IMR-90 (cell line): Measurements from ENCODE around the gene KLHDC10. TPM values are rescaled to one million over a fixed set of nuclear protein-coding genes. Genes with fewer than 3 reads are reported as not detected.

ENCODE experiments used
- ATAC-seq: fragments of 200-7000 bp; cut with Tn5 transposase; 2 replicates; pipeline ENCODE4 v1.9.1; 2020; ENCODE audit warnings: low read depth, mild to moderate bottlenecking, moderate library complexity
- BruUV-seq: library from RNA; stranded (reverse); fragments of 400-500 nt; replicated peaks from 2 replicates; lab custom pipeline; 2021; lab: Mats Ljungman, UMichigan
- CTCF ChIA-PET: fragments of 300-600 bp; formaldehyde crosslinking; extraction: SDS; loops from one replicate; lab custom pipeline; 2021; ENCODE audit warnings: antibody characterized with exemption; lab: Yijun Ruan, JAX
- POLR2A ChIA-PET: fragments of 300-600 bp; sonication (Branson Sonifier 250); formaldehyde crosslinking; loops from one replicate; lab custom pipeline; 2022; ENCODE audit warnings: antibody characterized with exemption; ENCODE audit not compliant: unreplicated experiment; lab: Charles Lee
- DNase-seq: peaks from one replicate; pipeline ENCODE4 v3.0.0; 2013
- H2AFZ ChIP-seq: replicated peaks from 2 replicates; pipeline ENCODE3; 2013; ENCODE audit warnings: low read length, mild to moderate bottlenecking; ENCODE audit not compliant: poor library complexity
- H2AK5ac ChIP-seq: 2 replicates; pipeline ENCODE4 v1.6.1; 2013; ENCODE audit warnings: low read depth, low read length, inconsistent platforms
- H2AK9ac ChIP-seq: replicated peaks from 2 replicates; pipeline ENCODE3; 2013; ENCODE audit warnings: mild to moderate bottlenecking, low read depth, low read length, moderate library complexity; ENCODE audit not compliant: poor library complexity
- H2BK120ac ChIP-seq: 2 replicates; pipeline ENCODE4 v1.6.1; 2013; ENCODE audit warnings: low read depth, low read length, inconsistent platforms
- H2BK15ac ChIP-seq: 3 replicates; pipeline ENCODE4 v1.6.1; 2013; ENCODE audit warnings: low read depth, low read length, inconsistent platforms
- H2BK20ac ChIP-seq: 2 replicates; pipeline ENCODE4 v1.6.1; 2013; ENCODE audit warnings: low read depth, mild to moderate bottlenecking, inconsistent platforms, low read length, moderate library complexity
- H2BK5ac ChIP-seq: 2 replicates; pipeline ENCODE4 v1.6.1; 2013; ENCODE audit warnings: mild to moderate bottlenecking, low read depth, low read length, inconsistent platforms; ENCODE audit not compliant: poor library complexity, severe bottlenecking
- H3K14ac ChIP-seq: replicated peaks from 2 replicates; pipeline ENCODE4 v1.6.1; 2013; ENCODE audit warnings: low read depth, low read length, inconsistent platforms
- H3K18ac ChIP-seq: 2 replicates; pipeline ENCODE4 v1.6.1; 2013; ENCODE audit warnings: low read depth, low read length, control low read depth
- H3K23ac ChIP-seq: 2 replicates; pipeline ENCODE4 v1.6.1; 2013; ENCODE audit warnings: low read depth, low read length, inconsistent platforms
- H3K27ac ChIP-seq: 2 replicates; pipeline ENCODE4 v1.5.1; 2013; ENCODE audit warnings: mild to moderate bottlenecking, control low read depth, low read length; ENCODE audit not compliant: insufficient read depth
- H3K27me3 ChIP-seq: 2 replicates; pipeline ENCODE4 v1.6.1; 2013; ENCODE audit warnings: low read length; ENCODE audit not compliant: control insufficient read depth, insufficient read depth
- H3K36me3 ChIP-seq: 2 replicates; pipeline ENCODE4 v1.6.1; 2013; ENCODE audit warnings: low read length, mixed read lengths; ENCODE audit not compliant: control insufficient read depth, insufficient read depth
- H3K4ac ChIP-seq: 2 replicates; pipeline ENCODE4 v1.6.1; 2013; ENCODE audit warnings: low read depth, low read length, inconsistent platforms
- H3K4me1 ChIP-seq: 2 replicates; pipeline ENCODE4 v1.6.1; 2013; ENCODE audit warnings: low read length, mixed read lengths; ENCODE audit not compliant: control insufficient read depth, insufficient read depth
- H3K4me2 ChIP-seq: 2 replicates; pipeline ENCODE4 v1.6.1; 2013; ENCODE audit warnings: low read depth, mild to moderate bottlenecking, control low read depth, low read length, moderate library complexity
- H3K4me3 ChIP-seq: 2 replicates; pipeline ENCODE4 v1.5.1; 2013; ENCODE audit warnings: low read depth, mild to moderate bottlenecking, control low read depth, low read length, moderate library complexity; ENCODE audit not compliant: insufficient read depth
- H3K56ac ChIP-seq: 2 replicates; pipeline ENCODE4 v1.6.1; 2013; ENCODE audit warnings: low read length, inconsistent platforms; ENCODE audit not compliant: insufficient read depth; ENCODE audit errors: extremely low read depth
- H3K79me1 ChIP-seq, 2 experiments: 2 replicates each; pipeline ENCODE4 v1.6.1; 2013; ENCODE audit warnings: low read length in 2 of 2, inconsistent platforms in 1 of 2, low read depth in 1 of 2
- H3K9ac ChIP-seq: 2 replicates; pipeline ENCODE4 v1.6.1; 2013; ENCODE audit warnings: low read depth, low read length, control low read depth
- H3K9me1 ChIP-seq: 2 replicates; pipeline ENCODE4 v1.6.1; 2013; ENCODE audit warnings: low read length, inconsistent platforms; ENCODE audit not compliant: insufficient read depth
- H3K9me3 ChIP-seq: 2 replicates; pipeline ENCODE4 v1.6.1; 2013; ENCODE audit warnings: low read length; ENCODE audit not compliant: control insufficient read depth, insufficient read depth
- H4K20me1 ChIP-seq: 2 replicates; pipeline ENCODE4 v1.6.1; 2013; ENCODE audit warnings: low read length, inconsistent platforms; ENCODE audit not compliant: insufficient read depth
- H4K5ac ChIP-seq: 2 replicates; pipeline ENCODE4 v1.6.1; 2013; ENCODE audit warnings: mild to moderate bottlenecking, low read depth, low read length, control low read depth
- H4K8ac ChIP-seq, 2 experiments: 2 replicates each; pipeline ENCODE4 v1.6.1; 2013; ENCODE audit warnings: low read depth in 2 of 2, low read length in 2 of 2, control low read depth in 1 of 2, inconsistent platforms in 1 of 2
- H4K91ac ChIP-seq: 2 replicates; pipeline ENCODE4 v1.6.1; 2013; ENCODE audit warnings: low read depth, low read length, inconsistent platforms; ENCODE audit not compliant: insufficient read depth
- BHLHE40 ChIP-seq: fragments of 150-350 bp; IDR thresholded peaks from 2 replicates; pipeline ENCODE4 v1.6.1; 2016; ENCODE audit warnings: mild to moderate bottlenecking, low read depth, low read length
- CEBPB ChIP-seq: IDR thresholded peaks from 2 replicates; pipeline ENCODE4 v1.6.1; 2012; ENCODE audit warnings: low read depth, low read length, improper control_type of control experiment
- CHD1 ChIP-seq: IDR thresholded peaks from 2 replicates; pipeline ENCODE4 v1.6.1; 2012; ENCODE audit warnings: low read depth, low read length, improper control_type of control experiment
- MAZ ChIP-seq: IDR thresholded peaks from 2 replicates; pipeline ENCODE4 v1.6.1; 2012; ENCODE audit warnings: low read depth, mild to moderate bottlenecking, low read length, improper control_type of control experiment, moderate library complexity, borderline replicate concordance
- MXI1 ChIP-seq: IDR thresholded peaks from 2 replicates; pipeline ENCODE4 v1.6.1; 2012; ENCODE audit warnings: low read depth, mild to moderate bottlenecking, low read length, moderate library complexity, borderline replicate concordance
- NFE2L2 ChIP-seq: fragments of 150-350 bp; IDR thresholded peaks from 2 replicates; pipeline ENCODE4 v1.6.1; 2016; ENCODE audit warnings: low read depth, mild to moderate bottlenecking, low read length
- POLR2A ChIP-seq: IDR thresholded peaks from 2 replicates; pipeline ENCODE4 v1.6.1; 2012; ENCODE audit warnings: mild to moderate bottlenecking, low read depth, low read length
- RAD21 ChIP-seq: IDR thresholded peaks from 2 replicates; pipeline ENCODE4 v1.6.1; 2012; ENCODE audit warnings: low read length, improper control_type of control experiment
- RCOR1 ChIP-seq: IDR thresholded peaks from 2 replicates; pipeline ENCODE4 v1.6.1; 2012; ENCODE audit warnings: mild to moderate bottlenecking, low read length, improper control_type of control experiment; ENCODE audit not compliant: insufficient replicate concordance
- RFX5 ChIP-seq: IDR thresholded peaks from 2 replicates; pipeline ENCODE4 v1.8.0; 2012; ENCODE audit warnings: low read depth, mild to moderate bottlenecking, low read length, moderate library complexity
- SMC3 ChIP-seq: fragments of 150-350 bp; IDR thresholded peaks from 2 replicates; pipeline ENCODE4 v1.6.1; 2016; ENCODE audit warnings: low read depth, mild to moderate bottlenecking, antibody characterized with exemption, low read length, moderate library complexity
- WGBS, 2 experiments: methylation state at CpG; one replicate each; pipeline versions ENCODE4 v1.1.5 to v1.1.7; 2013; ENCODE audit warnings: missing lambda C conversion rate in 2 of 2; ENCODE audit not compliant: insufficient read length in 1 of 2; ENCODE audit errors: extremely low coverage in 2 of 2; 5-methylcytosine and 5-hydroxymethylcytosine counted together
- dilution Hi-C: fragments of 300-500 bp; cut with HindIII; formaldehyde crosslinking; loops from one replicate; pipeline ENCODE4 v1.14.3; 2018; ENCODE audit warnings: low sequenced_read_pairs; ENCODE audit not compliant: unreplicated experiment
- in situ Hi-C: fragments of 300-500 bp; cut with MboI; formaldehyde crosslinking; loops from 3 replicates; pipeline ENCODE4 v1.14.3; 2019; ENCODE audit warnings: low sequenced_read_pairs, inconsistent platforms, mixed read lengths
- intact Hi-C: fragments of 100-400 bp; cut with micrococcal nuclease; formaldehyde crosslinking; loops from 2 replicates; pipeline ENCODE4 v1.10.0; 2022
- polyA plus RNA-seq, 3 experiments: library from polyadenylated mRNA; depleted of rRNA; stranded (reverse); fragments of >200 nt; gene quantifications; 2 replicates each; pipeline ENCODE4 v1.2.3, GENCODE V29; 2012; ENCODE audit warnings: low replicate concordance in 1 of 3
- total RNA-seq: library from RNA; depleted of rRNA; stranded (reverse); fragments of >200 nt; gene quantifications from 2 replicates; pipeline ENCODE4 v1.2.3, GENCODE V29; 2012
- TF ChIP-seq, protein P1 (sequence below): conservative IDR thresholded peaks from 2 replicates; pipeline ENCODE4 v1.5.1; 2012; ENCODE audit warnings: mild to moderate bottlenecking, low read depth, low read length, improper control_type of control experiment
- TF ChIP-seq, protein P2 (sequence below): fragments of 150-350 bp; IDR thresholded peaks from 2 replicates; pipeline ENCODE4 v1.6.1; 2017; ENCODE audit warnings: mild to moderate bottlenecking, antibody characterized with exemption, low read length, low read depth
- TF ChIP-seq, protein P3 (sequence below): fragments of 150-350 bp; IDR thresholded peaks from 2 replicates; pipeline ENCODE4 v1.6.1; 2016; ENCODE audit warnings: low read depth, mild to moderate bottlenecking, low read length, moderate library complexity, borderline replicate concordance

Gene KLHDC10
- total and polyA plus RNA-seq, 2 of the 4 experiments (the other 2 are of a cell fraction) = 12.4 to 27.1 TPM

- Histone ChIP-seq H2AK5ac (no peak overlapping the region), H2BK120ac (no peak overlapping the region), H2AK9ac (no peak overlapping the region), H3K4me1 (peaks cover 6% of the 10 kb centered on the region; the same call in 1 of the 2 replicates), H3K18ac (no peak overlapping the region), H3K4me3 (no peak overlapping the region), H3K56ac (no peak overlapping the region), H3K23ac (no peak overlapping the region), H3K14ac (no peak overlapping the region), H2BK15ac (no peak overlapping the region), H3K9me3 (no peaks in the 10 kb centered on the region), H3K4me2 (no peak overlapping the region), H4K20me1 (no peaks in the 10 kb centered on the region), H4K91ac (no peak overlapping the region), H4K8ac (no peak overlapping the region), H3K9ac (no peak overlapping the region), H3K27me3 (no peaks in the 10 kb centered on the region), H4K5ac (no peak overlapping the region), H3K36me3 (peaks cover 29% of the 10 kb centered on the region), H3K79me1 (peaks cover 3% of the 10 kb centered on the region in 2 experiments; a peak in 1 of 4 replicates), H3K27ac (no peak overlapping the region), H3K4ac (no peak overlapping the region), H2AFZ (no peak overlapping the region), H2BK20ac (no peak overlapping the region), H2BK5ac (no peak overlapping the region), H3K9me1 (peaks cover 6% of the 10 kb centered on the region; the same call in 1 of the 2 replicates)
- DNase-seq = no peak
- BruUV-seq = no TSS peak
- in situ Hi-C loops = no loop called here
- CTCF ChIA-PET = interaction anchor here (1.1 to 1.5 kb wide), 2 partner anchors 15 to 36 kb away, joined by 3 read pairs; no protein-coding TSS in a partner anchor
- no peak for ATAC-seq
- intact Hi-C loops = no loop called here
- dilution Hi-C loops = no loop called here
- 100% methylated on average over 4 of the region's 12 CpGs; no CpG with 5 or more reads in 1 of the 2 experiments for WGBS, 2 experiments
- POLR2A ChIA-PET = no interaction called here
- no peak for TF ChIP-seq CHD1
- no peak for TF ChIP-seq MXI1
- no peak for TF ChIP-seq BHLHE40
- no peak for TF ChIP-seq SMC3
- TF ChIP-seq, protein P1, sequence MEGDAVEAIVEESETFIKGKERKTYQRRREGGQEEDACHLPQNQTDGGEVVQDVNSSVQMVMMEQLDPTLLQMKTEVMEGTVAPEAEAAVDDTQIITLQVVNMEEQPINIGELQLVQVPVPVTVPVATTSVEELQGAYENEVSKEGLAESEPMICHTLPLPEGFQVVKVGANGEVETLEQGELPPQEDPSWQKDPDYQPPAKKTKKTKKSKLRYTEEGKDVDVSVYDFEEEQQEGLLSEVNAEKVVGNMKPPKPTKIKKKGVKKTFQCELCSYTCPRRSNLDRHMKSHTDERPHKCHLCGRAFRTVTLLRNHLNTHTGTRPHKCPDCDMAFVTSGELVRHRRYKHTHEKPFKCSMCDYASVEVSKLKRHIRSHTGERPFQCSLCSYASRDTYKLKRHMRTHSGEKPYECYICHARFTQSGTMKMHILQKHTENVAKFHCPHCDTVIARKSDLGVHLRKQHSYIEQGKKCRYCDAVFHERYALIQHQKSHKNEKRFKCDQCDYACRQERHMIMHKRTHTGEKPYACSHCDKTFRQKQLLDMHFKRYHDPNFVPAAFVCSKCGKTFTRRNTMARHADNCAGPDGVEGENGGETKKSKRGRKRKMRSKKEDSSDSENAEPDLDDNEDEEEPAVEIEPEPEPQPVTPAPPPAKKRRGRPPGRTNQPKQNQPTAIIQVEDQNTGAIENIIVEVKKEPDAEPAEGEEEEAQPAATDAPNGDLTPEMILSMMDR = no peak
- TF ChIP-seq, protein P2, sequence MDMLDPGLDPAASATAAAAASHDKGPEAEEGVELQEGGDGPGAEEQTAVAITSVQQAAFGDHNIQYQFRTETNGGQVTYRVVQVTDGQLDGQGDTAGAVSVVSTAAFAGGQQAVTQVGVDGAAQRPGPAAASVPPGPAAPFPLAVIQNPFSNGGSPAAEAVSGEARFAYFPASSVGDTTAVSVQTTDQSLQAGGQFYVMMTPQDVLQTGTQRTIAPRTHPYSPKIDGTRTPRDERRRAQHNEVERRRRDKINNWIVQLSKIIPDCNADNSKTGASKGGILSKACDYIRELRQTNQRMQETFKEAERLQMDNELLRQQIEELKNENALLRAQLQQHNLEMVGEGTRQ = no peak
- TF ChIP-seq RCOR1 = no peak
- TF ChIP-seq RFX5 = no peak
- no peak for TF ChIP-seq POLR2A
- TF ChIP-seq, protein P3, sequence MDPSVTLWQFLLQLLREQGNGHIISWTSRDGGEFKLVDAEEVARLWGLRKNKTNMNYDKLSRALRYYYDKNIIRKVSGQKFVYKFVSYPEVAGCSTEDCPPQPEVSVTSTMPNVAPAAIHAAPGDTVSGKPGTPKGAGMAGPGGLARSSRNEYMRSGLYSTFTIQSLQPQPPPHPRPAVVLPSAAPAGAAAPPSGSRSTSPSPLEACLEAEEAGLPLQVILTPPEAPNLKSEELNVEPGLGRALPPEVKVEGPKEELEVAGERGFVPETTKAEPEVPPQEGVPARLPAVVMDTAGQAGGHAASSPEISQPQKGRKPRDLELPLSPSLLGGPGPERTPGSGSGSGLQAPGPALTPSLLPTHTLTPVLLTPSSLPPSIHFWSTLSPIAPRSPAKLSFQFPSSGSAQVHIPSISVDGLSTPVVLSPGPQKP = no peak
- TF ChIP-seq RAD21 = no peak
- no peak for TF ChIP-seq MAZ
- no peak for TF ChIP-seq NFE2L2
- TF ChIP-seq CEBPB = no peak
Observed at GRCh38 chr7:130131964-130132875, 61.9 kb downstream of the KLHDC10 start.
